ENCODE measurements around the gene WDFY3. TPM values are rescaled to one million over a fixed set of nuclear protein-coding genes. Genes with fewer than 3 reads are reported as not detected.

Gene WDFY3
- total and polyA plus RNA-seq, 2 of the 13 experiments (the other 11 are each of a cell fraction or from before 2014, with no cell fraction given) = 16.7 to 24.5 TPM

DNA sequence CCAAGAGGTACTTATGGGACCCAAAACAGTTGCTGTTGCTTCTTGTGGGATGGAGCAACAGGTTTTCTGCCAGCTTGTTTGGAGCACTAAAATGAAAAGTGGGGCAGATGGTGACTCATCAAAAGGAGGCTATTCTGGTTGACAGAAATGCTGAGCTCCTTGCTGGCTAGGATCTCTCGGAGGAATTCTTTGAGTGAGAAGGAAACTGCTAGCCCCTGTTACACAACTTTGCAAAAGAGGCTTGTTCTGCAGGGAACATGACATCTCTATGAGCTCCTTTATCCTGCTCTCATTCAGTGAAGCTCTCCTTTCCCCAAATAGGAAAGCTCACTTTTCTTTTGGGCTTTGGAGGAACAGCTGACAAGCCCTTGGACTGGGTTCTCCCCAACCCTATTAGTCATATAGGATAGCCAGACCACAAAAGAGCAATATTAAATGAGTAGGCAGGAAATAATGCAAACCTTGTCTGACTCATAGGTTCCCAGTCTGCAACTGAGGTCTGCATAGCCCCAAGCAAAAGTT is 275.3 kb downstream of the WDFY3 start:
- no peak overlapping the region for H3K4me2 ChIP-seq (ENCODE audit: low read depth, low read length)
- in situ Hi-C loops (cut with HindIII; ENCODE audit: extremely low pct_ligation_motif_present, low pct_unique_long_range_greater_than_20kb) (no loop called here), intact Hi-C loops (cut with micrococcal nuclease; ENCODE audit: unreplicated experiment) (no loop called here)
- H3K4me3 ChIP-seq (replicated peaks in 1 of 3; ENCODE audit: insufficient read depth in 1 of 3, low read depth in 2 of 3, low read length in 3 of 3) = no peak overlapping the region
- no peaks in the 10 kb centered on the region for H3K27me3 ChIP-seq (ENCODE audit: control insufficient read depth in 1 of 2, insufficient read depth in 2 of 2, low read length in 2 of 2)
- ChIA-PET CTCF (ENCODE audit: low intra/inter-chr PET ratio, low total read pairs) (no interaction called here), POLR2A (no interaction called here)
- WGBS (ENCODE audit: low lambda C conversion rate) = 90% methylated on average over 1 of the region's 1 CpG
- no TSS peak for BruUV-seq (replicated peaks)
- no peaks in the 10 kb centered on the region for H3K4me1 ChIP-seq (ENCODE audit: insufficient read depth, low read length)
- TF ChIP-seq MEF2D (CRISPR knock-in tag; IDR thresholded peaks at IDR 0.05) (no peak), ZNF724P (CRISPR knock-in tag; IDR thresholded peaks at IDR 0.05; ENCODE audit: borderline replicate concordance) (no peak), ZNF432 (CRISPR knock-in tag; IDR thresholded peaks at IDR 0.05; ENCODE audit: borderline replicate concordance) (no peak), ZNF230 (CRISPR knock-in tag; IDR thresholded peaks at IDR 0.05) (no peak), ZNF101 (CRISPR knock-in tag; IDR thresholded peaks at IDR 0.05; ENCODE audit: borderline replicate concordance, low read depth) (no peak), SUZ12 (IDR thresholded peaks at IDR 0.05; ENCODE audit: low read depth, low read length) (no peak), FIP1L1 (IDR thresholded peaks at IDR 0.05; ENCODE audit: borderline replicate concordance, insufficient read depth, low read depth, low read length) (no peak), RFXANK (CRISPR knock-in tag; IDR thresholded peaks at IDR 0.05) (no peak), ZNF263 (CRISPR knock-in tag; IDR thresholded peaks at IDR 0.05) (no peak), ZNF605 (CRISPR knock-in tag; IDR thresholded peaks at IDR 0.05) (no peak), ISX (CRISPR knock-in tag; conservative IDR thresholded peaks at IDR 0.05) (no peak), PHF5A (CRISPR knock-in tag; IDR thresholded peaks at IDR 0.05; ENCODE audit: low read depth, unreplicated experiment) (no peak), RBFOX2 (IDR thresholded peaks at IDR 0.05; ENCODE audit: low read depth, low read length) (no peak), ZNF33B (CRISPR knock-in tag; IDR thresholded peaks at IDR 0.05) (no peak), ZNF678 (CRISPR knock-in tag; IDR thresholded peaks at IDR 0.05) (no peak), ZNF691 (CRISPR knock-in tag; IDR thresholded peaks at IDR 0.05; ENCODE audit: borderline replicate concordance, low read depth) (no peak), ZC3H4 (CRISPR knock-in tag; IDR thresholded peaks at IDR 0.05; ENCODE audit: borderline replicate concordance) (no peak), HNF4A (CRISPR knock-in tag; IDR thresholded peaks at IDR 0.05) (no peak)
- TF ChIP-seq, protein P1, sequence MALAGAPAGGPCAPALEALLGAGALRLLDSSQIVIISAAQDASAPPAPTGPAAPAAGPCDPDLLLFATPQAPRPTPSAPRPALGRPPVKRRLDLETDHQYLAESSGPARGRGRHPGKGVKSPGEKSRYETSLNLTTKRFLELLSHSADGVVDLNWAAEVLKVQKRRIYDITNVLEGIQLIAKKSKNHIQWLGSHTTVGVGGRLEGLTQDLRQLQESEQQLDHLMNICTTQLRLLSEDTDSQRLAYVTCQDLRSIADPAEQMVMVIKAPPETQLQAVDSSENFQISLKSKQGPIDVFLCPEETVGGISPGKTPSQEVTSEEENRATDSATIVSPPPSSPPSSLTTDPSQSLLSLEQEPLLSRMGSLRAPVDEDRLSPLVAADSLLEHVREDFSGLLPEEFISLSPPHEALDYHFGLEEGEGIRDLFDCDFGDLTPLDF (CRISPR knock-in tag; IDR thresholded peaks at IDR 0.05) = no peak
- TF ChIP-seq, protein P2, sequence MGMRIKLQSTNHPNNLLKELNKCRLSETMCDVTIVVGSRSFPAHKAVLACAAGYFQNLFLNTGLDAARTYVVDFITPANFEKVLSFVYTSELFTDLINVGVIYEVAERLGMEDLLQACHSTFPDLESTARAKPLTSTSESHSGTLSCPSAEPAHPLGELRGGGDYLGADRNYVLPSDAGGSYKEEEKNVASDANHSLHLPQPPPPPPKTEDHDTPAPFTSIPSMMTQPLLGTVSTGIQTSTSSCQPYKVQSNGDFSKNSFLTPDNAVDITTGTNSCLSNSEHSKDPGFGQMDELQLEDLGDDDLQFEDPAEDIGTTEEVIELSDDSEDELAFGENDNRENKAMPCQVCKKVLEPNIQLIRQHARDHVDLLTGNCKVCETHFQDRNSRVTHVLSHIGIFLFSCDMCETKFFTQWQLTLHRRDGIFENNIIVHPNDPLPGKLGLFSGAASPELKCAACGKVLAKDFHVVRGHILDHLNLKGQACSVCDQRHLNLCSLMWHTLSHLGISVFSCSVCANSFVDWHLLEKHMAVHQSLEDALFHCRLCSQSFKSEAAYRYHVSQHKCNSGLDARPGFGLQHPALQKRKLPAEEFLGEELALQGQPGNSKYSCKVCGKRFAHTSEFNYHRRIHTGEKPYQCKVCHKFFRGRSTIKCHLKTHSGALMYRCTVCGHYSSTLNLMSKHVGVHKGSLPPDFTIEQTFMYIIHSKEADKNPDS (CRISPR knock-in tag; IDR thresholded peaks at IDR 0.05) = no peak
- H3K27ac ChIP-seq (ENCODE audit: extremely low read length, insufficient read depth, low read length) = no peak overlapping the region
- ATAC-seq = no peak
- H2AFZ ChIP-seq (ENCODE audit: low read length) = no peak overlapping the region
- H3K79me2 ChIP-seq (ENCODE audit: insufficient read depth, low read length) = no peaks in the 10 kb centered on the region
- no peaks in the 10 kb centered on the region for H4K20me1 ChIP-seq (ENCODE audit: insufficient read depth, low read length)
- no peak for DNase-seq (ENCODE audit: low spot score)
- FAIRE-seq = no peak
- H3K36me3 ChIP-seq (replicated peaks in 1 of 2; ENCODE audit: control insufficient read depth in 1 of 2, insufficient read depth in 2 of 2, low read length in 2 of 2) = peaks cover 14 to 51% of the 10 kb centered on the region in 2 experiments
- no peaks in the 10 kb centered on the region for H3K9me3 ChIP-seq (ENCODE audit: low read length)
- H3K9ac ChIP-seq (ENCODE audit: insufficient read depth, low read depth, low read length) = no peak overlapping the region
